Measurements from ENCODE around the gene SMARCD3.

Gene SMARCD3

GRCh38 chr7:151248346-151249033, at the start of gene SMARCD3:
TSS of gene SMARCD3 (minus strand) at chr7:151248694. CDS start at chr7:151248562, 132 bp downstream.
- no peak for DNase-seq

- no peak for DNase-seq
These were observed 47.9 kb upstream of the SMARCD3 start for GRCh38 chr7:151296202-151296992.

GRCh38 chr7:151292850-151293249, 44.4 kb upstream of the SMARCD3 start:
- no peak for DNase-seq

GRCh38 chr7:151291206-151291605, 42.7 kb upstream of the SMARCD3 start:
- no peak for DNase-seq

- DNase-seq, result no peak
These were observed 41.9 kb upstream of the SMARCD3 start for GRCh38 chr7:151290355-151290760.

GRCh38 chr7:151289891-151290290, 41.4 kb upstream of the SMARCD3 start:
- no peak for DNase-seq

- no peak for DNase-seq
These were observed 37.7 kb upstream of the SMARCD3 start for GRCh38 chr7:151286148-151286547.

- no peak for DNase-seq
These were observed 34.8 kb upstream of the SMARCD3 start for GRCh38 chr7:151283302-151283701.

- no peak for DNase-seq
These were observed 33.6 kb upstream of the SMARCD3 start for GRCh38 chr7:151282111-151282510.

GRCh38 chr7:151281686-151282085, 33.2 kb upstream of the SMARCD3 start:
- no peak for DNase-seq

- DNase-seq, result no peak
These were observed 32.0 kb upstream of the SMARCD3 start for GRCh38 chr7:151280388-151281019.

- no peak for DNase-seq
These were observed 31.4 kb upstream of the SMARCD3 start for GRCh38 chr7:151279868-151280267.

GRCh38 chr7:151278949-151279348, 30.5 kb upstream of the SMARCD3 start:
- DNase-seq, result no peak

GRCh38 chr7:151277631-151278030, 29.1 kb upstream of the SMARCD3 start:
- DNase-seq, result no peak

- peak; percentile 7 for DNase-seq
These were observed 28.4 kb upstream of the SMARCD3 start for GRCh38 chr7:151276666-151277590.

- DNase-seq, result no peak
These were observed 27.5 kb upstream of the SMARCD3 start for GRCh38 chr7:151275813-151276577.

- no peak for DNase-seq
These were observed 26.7 kb upstream of the SMARCD3 start for GRCh38 chr7:151274936-151275812.

GRCh38 chr7:151274396-151274795, 25.9 kb upstream of the SMARCD3 start:
- DNase-seq, result no peak

GRCh38 chr7:151273651-151274390, 25.3 kb upstream of the SMARCD3 start:
- DNase-seq, result no peak

GRCh38 chr7:151272877-151273276, 24.4 kb upstream of the SMARCD3 start:
- DNase-seq, result no peak

Data from NCI-H1417 treated with DMSO at 0.1 percent for 48 hours (cell line).